ENCODE measurements around the gene PML.

- TF ChIP-seq CTCF (conservative IDR thresholded peaks at IDR 0.05) (no peak), EZH2 (IDR thresholded peaks at IDR 0.05; ENCODE audit: low read depth) (no peak)
Observed at GRCh38 chr15:73978896-73979295, 15.6 kb upstream of the PML start.

Measured in PC-9 (cell line).